Activated T-helper 1 cell treated with Interleukin-2 at 50 U/mL for 16 hours (primary cell): Measurements from ENCODE around the gene SGCD.

Experiments
- DNase-seq: peaks from one replicate; pipeline ENCODE4 v3.0.0-alpha.2; 2020; ENCODE audit warnings: low read depth

SGCD gene

DNA sequence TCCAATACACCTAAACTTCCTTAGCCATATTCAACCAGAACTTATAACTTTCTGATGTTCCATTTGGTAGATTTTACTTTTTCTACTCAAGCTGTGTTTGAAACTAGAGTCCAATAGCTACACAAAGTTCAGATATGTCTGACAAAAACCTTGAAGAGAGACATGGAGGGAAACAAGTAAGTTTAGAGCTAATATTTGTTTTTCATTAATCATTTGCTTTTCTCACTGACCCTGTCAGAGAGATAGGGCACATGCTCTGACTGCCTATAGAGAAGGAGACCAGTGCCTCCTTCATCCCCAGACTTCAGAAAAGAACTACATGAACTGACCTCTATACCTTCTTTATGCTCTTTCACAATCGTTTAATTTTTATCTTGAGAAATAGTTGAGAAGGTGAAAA, 366.1 kb downstream of the SGCD start:
- DNase-seq, result no peak

DNA sequence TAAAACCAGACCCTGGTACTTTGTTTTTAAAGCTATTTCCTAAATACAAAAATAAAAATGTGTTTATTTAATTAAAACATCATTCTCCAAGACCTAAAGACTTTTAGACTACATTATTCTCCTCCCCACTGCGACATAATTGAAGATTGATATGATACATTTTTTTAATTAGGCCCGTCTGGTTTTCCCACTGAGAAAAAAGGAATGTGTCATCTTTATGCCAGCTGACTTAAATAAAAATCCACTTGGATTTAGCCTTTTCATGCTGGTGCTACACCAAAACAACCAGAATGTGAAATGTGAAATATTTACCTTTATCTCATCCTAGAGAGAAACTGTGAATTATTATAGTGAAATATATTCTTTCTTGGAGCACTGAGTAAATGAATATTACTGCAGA, 367.6 kb downstream of the SGCD start:
- no peak for DNase-seq

DNA sequence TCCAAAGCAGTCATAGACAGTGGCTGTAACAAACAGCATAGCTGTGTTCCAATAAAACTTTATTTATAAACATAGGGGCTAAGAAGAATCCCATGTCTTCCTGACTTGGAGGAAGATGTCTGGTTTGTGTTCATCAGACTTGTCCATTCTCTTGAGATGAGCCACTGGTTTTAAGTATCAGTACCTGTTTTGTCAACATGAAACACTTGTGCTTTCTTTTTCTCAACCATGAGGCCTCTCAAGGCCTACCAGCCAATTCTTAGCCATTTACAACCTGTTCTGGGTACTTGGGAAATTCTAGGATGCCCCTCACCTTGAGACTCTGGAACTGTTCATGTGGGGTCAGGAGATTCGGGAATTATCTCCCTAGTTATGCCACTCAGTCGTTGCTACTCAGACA, 368.8 kb downstream of the SGCD start:
- no peak for DNase-seq

DNA sequence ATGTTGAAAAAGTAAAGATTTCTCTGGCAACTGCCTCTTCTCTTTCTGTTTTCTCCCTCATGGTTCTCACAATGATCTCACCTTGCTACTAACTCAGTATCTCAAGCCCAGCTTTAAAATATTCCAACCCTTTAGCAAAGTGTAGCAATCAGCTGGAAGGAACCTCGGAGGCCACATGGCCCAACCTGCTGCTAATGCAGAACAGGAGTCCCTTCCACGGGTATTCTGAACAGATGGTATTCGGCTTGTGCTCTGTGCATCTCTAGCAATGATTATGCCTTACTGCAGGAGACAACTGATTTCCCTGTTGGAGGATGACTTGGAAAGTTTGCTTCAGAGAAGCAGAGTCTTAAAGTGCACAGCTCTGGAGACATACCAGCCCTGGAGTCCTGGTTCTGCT, 371.4 kb downstream of the SGCD start:
- no peak for DNase-seq

DNA sequence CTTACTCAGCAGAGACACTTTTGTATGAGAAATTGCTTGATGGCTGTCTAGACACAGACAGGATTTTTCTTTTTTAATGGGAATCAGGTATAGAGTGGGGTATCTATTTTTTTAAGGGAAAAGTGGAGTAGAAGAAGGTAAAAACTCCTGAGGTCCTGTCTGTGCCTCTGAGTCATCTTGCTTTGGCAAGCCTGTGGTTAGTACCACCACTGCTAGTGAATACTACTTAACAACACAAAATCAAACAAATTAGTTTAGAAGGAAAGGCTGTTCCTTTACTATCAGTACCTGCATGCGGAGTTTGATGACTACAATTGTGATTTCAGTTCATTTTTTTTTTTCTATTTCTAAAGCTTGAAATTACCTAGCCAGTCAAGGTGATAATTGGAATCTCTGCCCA, 372.2 kb downstream of the SGCD start:
- DNase-seq, result no peak

DNA sequence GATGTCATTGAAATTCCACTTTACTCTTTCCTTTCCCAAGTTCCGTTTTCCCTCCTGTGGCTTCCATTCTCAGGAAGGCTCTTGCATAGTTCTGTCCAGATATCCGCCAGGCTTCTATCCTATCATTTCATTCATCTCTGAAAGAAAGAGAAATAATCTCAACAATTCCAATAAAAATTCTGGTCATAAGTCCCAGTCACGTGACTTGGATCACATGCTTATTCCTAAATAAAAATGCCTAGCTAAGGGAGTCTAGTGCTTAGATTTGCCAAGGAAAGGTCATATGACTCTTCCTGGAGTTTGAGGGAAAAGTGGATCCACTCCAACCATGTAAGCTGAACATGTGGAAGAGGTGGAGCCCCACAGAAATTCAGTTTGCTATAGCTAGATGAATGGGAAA, 377.2 kb downstream of the SGCD start:
- DNase-seq, result no peak

DNA sequence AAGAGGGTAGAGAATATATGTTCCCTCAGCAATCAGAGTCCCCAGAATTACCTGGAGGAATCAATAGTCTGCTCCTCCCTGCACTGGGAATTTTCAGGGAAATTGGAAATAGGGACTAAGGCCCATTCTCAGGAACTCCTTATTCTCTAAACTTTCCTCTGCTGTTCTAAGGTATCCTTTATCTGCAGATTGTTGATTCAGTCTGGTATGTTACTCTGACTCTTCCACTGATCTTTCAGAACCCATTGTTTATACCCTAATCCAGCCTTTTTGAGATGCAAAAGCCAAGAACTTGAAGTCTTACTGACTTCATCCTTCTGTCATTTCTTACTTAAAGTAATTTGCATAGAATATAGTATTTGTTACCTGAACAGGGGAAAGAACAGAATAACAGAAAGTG, 379.7 kb downstream of the SGCD start:
- DNase-seq, result no peak

DNA sequence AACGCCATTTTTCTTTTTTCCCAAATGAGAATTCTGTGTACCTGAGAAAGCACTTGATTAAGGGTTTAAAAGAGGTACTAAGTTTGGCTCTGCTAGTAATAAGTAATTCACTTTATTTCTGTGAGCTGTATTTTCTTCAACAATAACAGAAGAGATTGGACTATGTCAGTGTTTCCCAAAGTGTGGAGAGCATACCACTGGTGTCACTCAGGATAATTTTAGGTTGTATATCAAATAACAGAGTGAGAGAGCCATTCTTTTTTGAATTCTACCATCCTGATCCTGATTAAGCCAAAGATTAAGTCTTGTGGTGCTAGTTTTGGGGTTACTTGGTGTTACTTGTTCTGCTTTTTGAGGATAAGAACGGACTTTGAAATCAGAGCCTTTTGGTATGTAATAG, 380.8 kb downstream of the SGCD start:
- no peak for DNase-seq

DNA sequence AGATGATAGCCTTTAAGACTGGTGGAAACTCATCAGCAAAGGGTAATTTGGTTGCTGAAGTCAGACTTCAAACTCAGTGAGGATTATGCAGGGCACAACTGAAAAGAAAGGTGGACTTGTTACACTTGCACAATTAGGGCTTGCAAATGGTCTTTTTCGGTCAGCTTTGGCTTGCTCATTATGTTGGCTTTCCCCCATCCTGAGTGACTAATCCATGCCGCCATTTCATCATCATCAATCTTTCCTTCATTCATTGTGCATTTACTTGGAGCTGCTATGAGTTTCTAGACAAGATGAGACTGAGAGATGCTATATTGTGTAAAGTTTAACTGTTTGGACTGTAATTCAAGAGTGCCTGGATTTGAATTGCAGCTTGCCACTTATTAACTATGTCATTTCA, 388.3 kb downstream of the SGCD start:
- no peak for DNase-seq

DNA sequence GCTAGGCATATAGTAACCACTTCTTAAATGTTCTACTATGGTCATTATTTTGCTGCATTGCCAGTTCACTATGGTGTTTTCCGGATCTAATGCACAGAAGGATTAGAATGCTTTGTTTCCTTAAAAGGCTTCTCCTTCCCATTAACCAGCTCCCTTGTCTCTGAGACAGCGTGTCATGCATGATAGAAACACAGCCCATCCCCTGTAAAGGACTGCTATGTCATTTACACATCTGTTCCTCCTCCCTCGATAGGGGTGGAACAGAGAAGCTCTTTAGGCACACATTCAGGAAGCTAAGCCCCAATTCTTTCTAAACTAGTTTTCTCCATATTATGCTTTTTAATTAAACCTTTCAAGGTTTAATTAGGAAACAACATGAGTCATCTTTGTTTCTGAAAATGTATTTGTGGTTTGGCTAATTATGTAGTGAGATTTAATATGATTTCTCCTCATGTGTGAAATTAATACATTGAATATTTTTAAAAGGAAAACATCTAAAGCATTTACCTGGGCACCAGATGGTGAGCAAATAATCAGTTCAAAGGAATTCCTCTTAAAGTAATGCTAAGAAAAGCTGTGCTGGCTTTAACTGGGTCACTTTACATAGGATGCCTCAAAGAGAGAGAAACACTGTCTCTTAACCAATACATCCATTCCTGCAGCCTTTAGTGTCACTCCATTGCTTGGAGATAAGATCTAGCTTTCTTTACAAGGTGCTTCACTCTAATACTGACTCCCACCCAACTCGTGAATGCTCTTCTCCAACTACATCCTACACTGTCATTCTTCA, 389.8 kb downstream of the SGCD start:
- no peak for DNase-seq

DNA sequence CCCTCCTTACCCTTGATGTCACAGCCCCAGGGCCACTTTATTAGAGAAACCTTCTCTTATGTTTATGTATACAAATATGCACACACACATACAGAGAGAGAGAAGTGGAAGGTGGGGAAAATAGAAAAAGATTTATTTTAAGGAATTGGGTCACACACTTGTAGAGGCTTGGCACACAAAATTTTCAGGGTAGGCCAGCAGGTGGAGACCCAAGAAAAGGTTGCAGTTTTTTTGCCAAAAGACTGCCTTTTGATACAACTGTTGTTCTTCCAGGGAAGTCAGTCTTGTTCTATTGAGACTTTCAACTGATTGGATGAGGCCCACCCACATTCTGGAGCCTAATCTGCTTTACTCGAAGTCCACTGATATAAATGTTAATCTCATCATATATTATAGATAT, 392.0 kb downstream of the SGCD start:
- DNase-seq, result no peak

DNA sequence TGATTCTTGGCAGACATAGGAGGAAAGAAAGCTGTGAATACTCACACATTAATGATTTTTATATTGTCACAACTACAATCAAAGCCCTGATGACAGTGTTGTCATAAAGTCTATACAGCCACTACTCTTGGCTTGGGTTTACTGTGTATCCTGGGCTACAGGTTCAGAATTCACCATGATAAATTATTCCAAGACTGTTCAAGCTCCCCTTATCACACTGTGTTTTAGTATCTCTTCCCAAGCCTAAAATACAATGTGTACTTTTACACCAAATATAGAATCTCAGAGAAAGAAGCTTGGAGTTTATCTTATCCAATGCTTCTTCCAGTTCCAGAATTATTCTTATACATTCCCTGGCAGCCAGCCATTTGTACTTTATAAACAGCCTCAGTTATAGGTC, 395.4 kb downstream of the SGCD start:
- no peak for DNase-seq

DNA sequence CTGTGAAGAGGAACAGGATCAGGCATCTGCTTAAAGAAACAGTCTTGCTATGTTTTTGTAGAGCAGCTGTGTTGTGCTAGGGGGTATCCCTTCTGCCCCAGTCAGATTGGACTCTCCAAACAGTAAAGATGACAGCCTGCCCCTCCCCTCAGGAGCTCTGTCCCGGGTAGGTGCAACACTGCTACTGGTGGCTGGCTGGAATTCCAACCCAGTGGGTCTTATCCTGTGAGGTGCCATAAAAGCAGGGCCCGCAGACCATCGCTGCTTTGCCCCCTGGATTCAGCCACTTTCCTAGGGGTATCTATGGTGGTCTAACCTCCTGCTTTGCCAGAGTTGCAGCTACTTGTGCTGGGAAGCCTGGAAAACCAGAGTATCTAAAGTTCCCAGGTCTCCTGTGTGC, 408.5 kb downstream of the SGCD start:
- DNase-seq, result no peak

DNA sequence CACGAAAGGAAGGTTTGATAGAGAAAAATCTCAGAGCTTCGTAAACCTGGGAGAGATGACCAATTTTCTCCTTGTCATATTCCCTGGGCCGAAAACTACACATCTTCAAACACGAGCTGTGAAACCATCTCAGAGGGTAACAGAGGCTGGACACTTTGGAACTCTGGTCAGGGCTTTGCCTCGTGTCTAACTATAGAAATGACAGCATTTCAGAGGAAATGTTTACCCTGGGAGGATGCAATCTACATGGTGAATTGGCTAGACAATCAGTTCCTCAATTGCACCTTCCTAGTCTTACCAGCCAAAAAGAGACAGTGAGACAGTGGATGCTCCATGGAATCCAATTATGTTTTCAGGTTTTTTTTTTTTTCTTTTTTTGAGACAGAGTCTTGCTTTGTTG, 414.6 kb downstream of the SGCD start:
- no peak for DNase-seq

DNA sequence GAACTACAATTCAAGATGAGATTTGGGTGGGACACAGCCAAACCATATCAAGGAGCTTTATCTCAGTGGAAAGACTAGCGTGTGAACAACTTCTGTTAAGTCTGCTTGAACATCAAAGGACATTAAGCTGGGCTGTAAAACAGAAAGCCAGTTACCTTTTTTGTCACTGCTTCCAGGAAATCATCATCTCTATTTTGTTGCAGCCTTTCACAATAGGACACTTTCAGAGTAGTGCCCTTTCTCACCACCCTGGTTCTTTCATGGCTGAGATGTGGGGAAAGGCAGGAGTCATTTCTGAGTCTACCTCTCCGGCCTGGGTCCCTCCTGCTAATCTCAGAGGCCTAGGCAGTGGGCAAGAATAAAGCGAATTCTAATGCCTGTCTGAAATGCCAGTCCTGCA, 426.9 kb downstream of the SGCD start:
- no peak for DNase-seq

DNA sequence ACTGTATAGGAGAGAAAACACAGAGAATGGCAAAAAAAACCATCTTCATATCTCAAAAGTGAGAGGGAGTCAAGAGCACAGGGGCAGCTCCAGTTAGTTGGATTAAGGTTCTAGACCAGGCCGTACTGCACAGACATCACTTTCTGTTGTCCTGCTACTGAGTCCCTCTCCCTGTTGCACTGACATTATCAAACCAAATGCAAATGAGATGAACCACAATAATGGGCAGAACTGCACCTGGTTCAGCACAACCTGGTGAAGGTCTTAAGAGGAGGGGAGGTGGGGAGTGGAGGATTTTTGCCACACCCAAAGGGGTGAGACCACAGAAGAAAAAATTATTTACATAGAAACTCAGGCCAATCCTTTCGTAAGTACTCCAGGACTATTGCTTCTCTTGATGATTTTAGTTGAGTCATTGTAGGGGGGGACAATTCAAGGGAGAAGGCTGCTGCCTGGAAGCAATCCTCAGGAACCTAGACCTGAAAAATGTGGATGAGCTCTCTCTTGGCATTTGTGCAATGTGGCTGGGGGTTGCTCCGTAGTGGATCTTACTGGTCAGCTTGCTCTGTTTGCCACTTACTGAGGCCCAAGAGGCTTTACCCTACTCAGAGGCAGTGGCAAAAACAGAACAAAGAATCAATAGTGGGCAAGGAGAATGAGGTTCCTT, 428.6 kb downstream of the SGCD start:
- no peak for DNase-seq

DNA sequence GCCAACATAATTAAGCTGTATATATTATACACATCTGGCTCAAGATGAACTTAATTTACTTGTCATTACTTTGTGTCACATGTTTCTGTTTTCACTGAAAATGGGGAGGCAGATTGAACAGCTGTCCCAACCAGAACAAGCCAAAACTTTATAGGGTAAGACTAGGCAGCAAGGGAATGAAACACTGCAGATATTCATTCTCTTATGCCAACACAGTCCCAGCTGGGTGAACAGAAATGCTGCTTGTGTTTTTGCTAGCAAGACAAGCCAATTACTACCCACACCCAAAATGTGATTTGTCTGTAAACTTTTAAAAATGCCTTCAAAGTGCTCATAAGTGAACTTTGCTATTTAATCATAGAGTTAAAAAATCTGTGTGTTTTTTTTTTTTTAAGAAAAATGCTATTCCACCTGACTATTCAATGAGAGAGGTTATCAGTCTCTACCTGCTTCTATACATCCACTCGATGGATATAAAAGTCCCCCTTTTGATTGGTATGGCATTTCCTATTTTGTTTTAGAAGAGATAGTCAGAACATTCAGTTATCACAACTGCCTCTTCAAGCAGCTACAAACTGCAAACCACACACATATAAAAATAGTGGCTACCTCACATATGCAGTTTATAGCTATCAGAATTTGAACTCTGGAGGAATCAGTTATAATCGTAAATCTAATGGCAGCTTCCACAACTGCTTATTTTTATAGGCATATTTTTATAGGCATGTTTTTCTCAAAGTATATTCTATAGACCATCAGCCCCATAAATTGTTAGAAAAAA, 431.2 kb downstream of the SGCD start:
- DNase-seq, result no peak

DNA sequence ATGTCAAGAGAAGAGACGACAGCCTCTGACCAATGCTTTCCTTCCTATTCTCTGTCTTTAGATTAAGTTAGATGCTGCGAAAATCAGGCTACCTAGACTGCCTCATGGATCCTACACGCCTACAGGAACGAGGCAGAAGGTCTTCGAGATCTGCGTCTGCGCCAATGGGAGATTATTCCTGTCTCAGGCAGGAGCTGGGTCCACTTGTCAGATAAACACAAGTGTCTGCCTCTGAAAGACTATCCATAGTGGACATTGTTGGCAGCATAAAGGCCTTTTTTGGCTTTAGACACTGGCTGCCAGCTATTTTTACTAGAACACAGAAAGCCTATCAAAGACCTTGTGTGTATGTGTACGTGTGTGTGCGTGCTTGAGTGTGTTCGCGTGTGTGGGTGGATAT, 432.2 kb downstream of the SGCD start:
- no peak for DNase-seq

DNA sequence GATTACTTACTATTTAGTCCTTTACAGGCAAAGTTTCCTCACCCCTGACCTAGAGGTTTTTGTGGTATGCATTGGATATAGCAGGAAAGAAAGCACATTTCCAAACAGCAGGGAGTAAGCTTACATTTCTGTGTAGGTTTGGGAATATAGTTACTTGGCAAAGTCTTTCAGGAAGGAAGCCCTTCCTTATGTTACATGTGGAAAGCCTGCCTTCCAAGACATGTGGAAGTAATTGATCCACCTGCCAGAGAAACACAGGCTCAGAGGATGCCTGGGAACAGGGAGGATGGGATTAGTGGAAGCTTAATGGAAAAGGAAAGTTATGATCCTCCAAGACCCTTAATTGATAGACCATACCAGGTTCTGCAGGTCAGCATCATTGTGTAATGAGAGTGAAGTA, 435.8 kb downstream of the SGCD start:
- DNase-seq, result no peak

DNA sequence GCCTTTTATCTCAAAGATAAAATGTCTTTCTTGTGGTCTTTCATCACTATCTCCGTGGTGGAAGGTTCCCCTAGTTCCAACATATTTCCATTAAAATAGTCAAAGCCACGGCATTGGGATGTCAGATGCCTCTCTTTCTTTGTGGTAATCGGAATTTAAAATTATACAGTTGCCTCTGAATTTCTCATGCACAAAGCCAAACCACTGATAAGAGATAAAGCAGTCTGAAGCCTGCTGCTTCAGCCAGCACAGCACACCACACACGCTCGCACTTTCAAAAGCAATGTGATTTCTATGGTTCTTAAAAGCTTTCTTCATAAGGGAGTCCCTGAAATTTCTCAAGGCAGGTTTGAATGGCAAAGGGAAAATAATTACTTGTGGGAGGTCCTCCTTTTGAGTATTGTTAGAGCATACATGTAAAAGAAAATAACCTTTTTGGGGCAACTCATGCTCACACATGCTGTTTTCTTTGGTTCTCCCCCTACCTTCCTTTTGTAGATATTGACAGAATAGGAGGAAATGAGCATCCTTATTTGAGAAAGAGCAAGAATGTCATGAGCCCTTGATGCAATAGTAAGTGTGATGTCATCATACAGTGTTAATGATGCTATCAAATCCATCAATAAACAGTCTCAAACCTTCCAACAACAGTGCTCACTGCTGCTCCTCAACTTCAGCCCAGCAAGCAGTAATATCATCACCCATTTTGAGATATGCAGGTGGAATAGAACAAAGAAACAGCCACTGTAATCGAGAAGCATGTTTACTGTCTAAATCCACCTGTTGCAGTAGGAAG, 437.4 kb downstream of the SGCD start:
- DNase-seq, result no peak

DNA sequence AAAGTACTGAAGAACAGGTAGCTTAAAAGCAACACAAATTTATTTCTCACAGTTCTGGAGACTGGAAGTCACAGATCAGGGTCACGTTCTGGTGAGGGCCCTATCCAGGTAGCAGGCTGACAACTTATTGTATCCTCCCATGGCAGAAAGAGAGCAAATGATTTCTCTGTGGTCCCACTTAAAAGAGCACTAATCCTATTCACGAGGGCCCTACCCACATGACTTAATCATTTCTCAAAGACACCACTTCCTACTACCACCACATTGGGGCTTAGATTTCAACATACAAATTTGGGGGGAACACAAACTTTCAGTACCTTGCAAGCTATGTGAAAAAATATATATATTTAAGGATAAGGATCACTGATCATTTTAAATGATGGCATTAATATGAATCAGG, 447.3 kb downstream of the SGCD start:
- no peak for DNase-seq

DNA sequence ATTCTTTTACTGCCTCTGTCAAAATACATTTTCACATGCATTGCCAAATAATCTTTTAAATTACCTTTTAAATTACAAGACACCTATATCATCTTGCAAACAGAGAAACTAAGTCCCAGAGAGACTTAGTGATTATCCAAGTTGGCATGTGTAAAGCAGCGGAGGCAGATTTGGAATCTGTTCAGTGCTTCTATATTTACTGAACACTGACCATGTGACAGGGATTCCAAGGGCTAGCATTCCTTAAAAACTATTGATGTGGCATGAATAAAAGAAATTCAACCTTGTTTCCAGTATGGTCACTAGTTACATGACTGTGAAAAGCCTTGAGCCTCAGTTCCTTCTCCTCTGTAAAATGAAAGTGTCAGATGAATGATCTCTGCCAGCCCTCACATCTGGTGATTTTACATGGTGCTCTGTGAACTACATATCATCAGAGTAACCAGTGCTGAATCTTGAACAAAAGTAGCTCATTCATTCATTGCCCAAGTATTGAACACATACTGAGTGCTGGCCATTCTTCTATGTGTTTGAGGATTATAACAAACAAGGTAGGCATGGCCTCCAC, 451.3 kb downstream of the SGCD start:
- DNase-seq, result no peak
